HepG2 (cell line): ENCODE data around the gene DDR2. TPM values are rescaled to one million over a fixed set of nuclear protein-coding genes. Genes with fewer than 3 reads are reported as not detected.

ENCODE experiments used
- ATAC-seq: fragments of 200-7000 bp; cut with Tn5 transposase; 3 replicates; pipeline ENCODE4 v1.9.1; 2020; ENCODE audit warnings: mild to moderate bottlenecking, moderate library complexity
- BruUV-seq: library from RNA; stranded (reverse); fragments of 400-500 nt; replicated peaks from 2 replicates; lab custom pipeline; 2021; lab: Mats Ljungman, UMichigan
- CTCF ChIA-PET: fragments of 300-600 bp; formaldehyde crosslinking; extraction: SDS; loops from one replicate; lab custom pipeline; 2021; ENCODE audit warnings: low total read pairs, inconsistent platforms, low intra/inter-chr PET ratio; lab: Yijun Ruan, JAX
- POLR2A ChIA-PET: fragments of 350-600 bp; sonication (Branson Sonifier 250); formaldehyde crosslinking; loops from one replicate; lab custom pipeline; 2020; ENCODE audit warnings: antibody characterized with exemption, inconsistent platforms; lab: Yijun Ruan, JAX
- DNase-seq: peaks from one replicate; pipeline ENCODE4 v3.0.0-alpha.2; 2015; ENCODE audit warnings: low spot score
- FAIRE-seq: peaks from 3 replicates; lab custom pipeline; 2011; peaks lifted over from hg19 to GRCh38; lab: Jason Lieb, UNC
- H2AFZ ChIP-seq: one replicate; pipeline ENCODE4 v1.6.1; 2011; ENCODE audit warnings: low read length, inconsistent platforms
- H3K27ac ChIP-seq: fragments of 300-600 bp; 3 replicates; pipeline ENCODE4 v1.8.0; 2011; ENCODE audit warnings: mixed run types, mild to moderate bottlenecking, mixed read lengths, low read length, inconsistent platforms; ENCODE audit not compliant: insufficient read depth; ENCODE audit errors: extremely low read length
- H3K27me3 ChIP-seq, 2 experiments: fragments of 200-600 bp in 1 of 2; 2 replicates in 1 of 2; 3 replicates in 1 of 2; pipeline versions ENCODE4 v1.6.0 to v1.8.0; 2011; ENCODE audit warnings: low read length in 2 of 2, mild to moderate bottlenecking in 2 of 2, moderate library complexity in 2 of 2, inconsistent platforms in 1 of 2; ENCODE audit not compliant: insufficient read depth in 2 of 2, control insufficient read depth in 1 of 2
- H3K36me3 ChIP-seq, 2 experiments: fragments of 200-600 bp in 1 of 2; replicated peaks in 1 of 2; 2 replicates in 1 of 2; 3 replicates in 1 of 2; pipeline versions ENCODE4 v1.5.1 to v1.8.0; 2011; ENCODE audit warnings: low read length in 2 of 2, inconsistent platforms in 1 of 2; ENCODE audit not compliant: insufficient read depth in 2 of 2, control insufficient read depth in 1 of 2
- H3K4me1 ChIP-seq: 2 replicates; pipeline ENCODE4 v1.5.1; 2012; ENCODE audit warnings: low read length, inconsistent platforms; ENCODE audit not compliant: insufficient read depth
- H3K4me2 ChIP-seq: 2 replicates; pipeline ENCODE4 v1.6.0; 2011; ENCODE audit warnings: low read depth, low read length, inconsistent platforms
- H3K4me3 ChIP-seq, 3 experiments: fragments of 200-600 bp in 1 of 3; sonication (generic), shearing (Covaris generic) in 1 of 3; replicated peaks in 1 of 3; 2 replicates each; pipeline ENCODE4 v1.5.1; 2011 to 2016; ENCODE audit warnings: low read length in 3 of 3, inconsistent platforms in 2 of 3, low read depth in 2 of 3, mild to moderate bottlenecking in 2 of 3, control low read depth in 1 of 3, mixed read lengths in 1 of 3; ENCODE audit not compliant: insufficient read depth in 1 of 3
- H3K79me2 ChIP-seq: one replicate; pipeline ENCODE4 v1.6.1; 2011; ENCODE audit warnings: low read length, inconsistent platforms; ENCODE audit not compliant: insufficient read depth
- H3K9ac ChIP-seq: 2 replicates; pipeline ENCODE4 v1.6.0; 2011; ENCODE audit warnings: mild to moderate bottlenecking, low read depth, low read length, inconsistent platforms; ENCODE audit not compliant: insufficient read depth
- H3K9me3 ChIP-seq: 2 replicates; pipeline ENCODE4 v1.5.1; 2012; ENCODE audit warnings: mild to moderate bottlenecking, low read length
- H4K20me1 ChIP-seq: 2 replicates; pipeline ENCODE4 v1.6.0; 2011; ENCODE audit warnings: inconsistent platforms, mild to moderate bottlenecking, low read length, moderate library complexity; ENCODE audit not compliant: insufficient read depth
- AGO1 ChIP-seq: fragments of 200-400 bp; formaldehyde crosslinking; IDR thresholded peaks from 2 replicates; pipeline ENCODE4 v1.6.1; 2017; ENCODE audit warnings: mild to moderate bottlenecking, low read depth, low read length, moderate library complexity; ENCODE audit not compliant: poor library complexity, severe bottlenecking
- BRD4 ChIP-seq: sonication (generic); formaldehyde crosslinking; IDR thresholded peaks from 2 replicates; pipeline ENCODE4 v1.4.0; 2020; ENCODE audit warnings: missing genetic modification reagents
- FOXP1 ChIP-seq, 2 experiments: fragments of 450-650 bp in 1 of 2; IDR thresholded peaks; 2 replicates each; pipeline ENCODE4 v1.6.1; 2017 to 2018; ENCODE audit warnings: antibody characterized with exemption in 1 of 2
- HCFC1 ChIP-seq: fragments of 150-350 bp; IDR thresholded peaks from 2 replicates; pipeline ENCODE4 v1.6.1; 2014; ENCODE audit warnings: low read depth, low read length
- MIER3 ChIP-seq: IDR thresholded peaks from 2 replicates; pipeline ENCODE4 v1.6.1; 2016; ENCODE audit warnings: missing compliant biosample characterization, borderline replicate concordance
- SIX1 ChIP-seq: sonication (generic); formaldehyde crosslinking; IDR thresholded peaks from 2 replicates; pipeline ENCODE4 v1.4.0; 2020; ENCODE audit warnings: missing genetic modification reagents, borderline replicate concordance
- SIX4 ChIP-seq: sonication (generic); formaldehyde crosslinking; IDR thresholded peaks from 2 replicates; pipeline ENCODE4 v1.4.0; 2020; ENCODE audit warnings: missing genetic modification reagents
- STAG1 ChIP-seq: sonication (generic); formaldehyde crosslinking; IDR thresholded peaks from 2 replicates; pipeline ENCODE4 v1.4.0; 2020; ENCODE audit warnings: missing genetic modification reagents
- THAP11 ChIP-seq: IDR thresholded peaks from 2 replicates; pipeline ENCODE4 v1.6.1; 2016; ENCODE audit warnings: missing biosample characterization, missing genetic modification reagents
- ZNF263 ChIP-seq: sonication (generic); formaldehyde crosslinking; IDR thresholded peaks from 2 replicates; pipeline ENCODE4 v1.4.0; 2020; ENCODE audit warnings: missing genetic modification reagents
- ZNF772 ChIP-seq: sonication (generic); formaldehyde crosslinking; IDR thresholded peaks from 2 replicates; pipeline ENCODE4 v1.5.0; 2020; ENCODE audit warnings: mild to moderate bottlenecking, missing genetic modification reagents
- WGBS: methylation state at CpG from one replicate; pipeline ENCODE4 v1.1.6; 2017; ENCODE audit warnings: low lambda C conversion rate; 5-methylcytosine and 5-hydroxymethylcytosine counted together
- in situ Hi-C: cut with HindIII; loops from 2 replicates; pipeline ENCODE4 v1.10.0; 2017; ENCODE audit warnings: low pct_unique_long_range_greater_than_20kb; ENCODE audit not compliant: extremely low pct_ligation_motif_present
- intact Hi-C: fragments of 100-400 bp; cut with micrococcal nuclease; formaldehyde crosslinking; loops from one replicate; pipeline ENCODE4 v1.10.0; 2022; ENCODE audit not compliant: unreplicated experiment
- polyA plus RNA-seq, 8 experiments: library from polyadenylated mRNA; depleted of rRNA in 3 of 8; stranded (reverse) in 7 of 8; unstranded in 1 of 8; fragments of >200 nt; fragmentation: Illumina TruSeq in 4 of 8; extraction: Trizol in 4 of 8; gene quantifications; 2 replicates each; pipeline versions ENCODE4 v1.2.1 to v1.2.3, GENCODE V29; 2011 to 2016; ENCODE audit warnings: low read depth in 4 of 8, missing spikeins in 1 of 8, mixed read lengths in 1 of 8; ENCODE audit not compliant: insufficient read depth in 1 of 8
- total RNA-seq, 5 experiments: library from RNA; depleted of rRNA; stranded (reverse); fragments of >200 nt; fragmentation: Illumina TruSeq; extraction: Trizol; gene quantifications; 2 replicates each; pipeline ENCODE4 v1.2.3, GENCODE V29; 2016; ENCODE audit warnings: low read depth in 1 of 5
- TF ChIP-seq, protein P1 (sequence below): sonication (generic); formaldehyde crosslinking; IDR thresholded peaks from 2 replicates; pipeline ENCODE4 v1.4.0; 2020; ENCODE audit warnings: missing genetic modification reagents
- TF ChIP-seq, protein P2 (sequence below): sonication (generic); formaldehyde crosslinking; IDR thresholded peaks from 2 replicates; pipeline ENCODE4 v1.5.0; 2020; ENCODE audit warnings: mild to moderate bottlenecking, missing genetic modification reagents, moderate library complexity
- TF ChIP-seq, protein P3 (sequence below): sonication (generic); formaldehyde crosslinking; IDR thresholded peaks from 2 replicates; pipeline ENCODE4 v1.5.1; 2020; ENCODE audit warnings: mild to moderate bottlenecking, missing genetic modification reagents, moderate library complexity

DDR2 gene
- total and polyA plus RNA-seq, 2 of the 13 experiments (the other 11 are each of a cell fraction or from before 2014, with no cell fraction given): 0.36 to 0.38 TPM

DNA sequence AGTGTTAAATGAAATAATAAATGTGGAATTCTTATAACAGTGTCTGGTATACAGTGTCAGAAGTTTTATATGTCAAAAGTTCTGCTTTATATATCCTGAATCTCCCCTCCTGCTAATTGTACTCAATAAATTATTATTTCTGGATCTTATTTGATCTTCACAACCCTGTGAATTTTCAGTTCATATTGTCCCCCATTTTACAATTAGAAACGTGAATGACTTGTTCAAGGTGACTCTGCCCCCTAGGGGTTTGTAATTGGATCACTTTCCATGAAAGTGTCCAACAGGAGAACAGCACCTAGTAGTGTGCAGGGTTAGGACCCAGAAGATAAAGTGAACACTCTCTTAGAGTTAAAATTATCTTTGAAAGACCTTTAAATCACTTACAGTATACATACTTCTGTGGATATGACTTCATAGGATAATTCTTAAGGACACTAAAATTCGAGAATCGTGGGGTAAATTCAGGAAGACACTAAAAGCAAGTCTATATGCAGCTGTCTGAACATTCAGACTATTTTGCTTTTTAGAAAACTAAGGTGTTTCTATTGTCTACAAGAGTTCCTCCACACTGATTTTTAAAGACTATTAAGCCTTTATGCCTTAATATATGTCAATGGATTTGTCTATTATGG is 4.5 kb upstream of the DDR2 start:
- intact Hi-C loops (loop anchor here (2.0 kb wide), 1 partner anchor 571 kb away; no protein-coding TSS in a partner anchor), in situ Hi-C loops (loop anchor here (10.0 kb wide), 1 partner anchor 177 kb away; no protein-coding TSS in a partner anchor)
- H2AFZ ChIP-seq: no peak overlapping the region
- POLR2A ChIA-PET: no interaction called here
- WGBS: 18% methylated on average over 3 of the region's 3 CpGs
- no peaks in the 10 kb centered on the region for H3K36me3 ChIP-seq
- FAIRE-seq (peak; percentile 74), DNase-seq (peak; percentile 43), ATAC-seq (peak; percentile 90)
- no peak overlapping the region for H3K27ac ChIP-seq
- TF ChIP-seq FOXP1 (IDR thresholded peaks at IDR 0.05) (no peak), FOXP1 (CRISPR knock-in tag; IDR thresholded peaks at IDR 0.05) (no peak), SIX1 (peak; percentile 64; the same call in 1 of the 2 replicates), AGO1 (no peak), THAP11 (no peak), STAG1 (CRISPR knock-in tag) (peak; percentile 49), MIER3 (no peak), BRD4 (CRISPR knock-in tag) (no peak), HCFC1 (no peak), ZNF772 (no peak), SIX4 (CRISPR knock-in tag) (peak; percentile 49; the same call in 1 of the 2 replicates), ZNF263 (CRISPR knock-in tag) (no peak)
- TF ChIP-seq, protein P1, sequence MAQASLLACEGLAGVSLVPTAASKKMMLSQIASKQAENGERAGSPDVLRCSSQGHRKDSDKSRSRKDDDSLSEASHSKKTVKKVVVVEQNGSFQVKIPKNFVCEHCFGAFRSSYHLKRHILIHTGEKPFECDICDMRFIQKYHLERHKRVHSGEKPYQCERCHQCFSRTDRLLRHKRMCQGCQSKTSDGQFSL (CRISPR knock-in tag): no peak
- TF ChIP-seq, protein P2, sequence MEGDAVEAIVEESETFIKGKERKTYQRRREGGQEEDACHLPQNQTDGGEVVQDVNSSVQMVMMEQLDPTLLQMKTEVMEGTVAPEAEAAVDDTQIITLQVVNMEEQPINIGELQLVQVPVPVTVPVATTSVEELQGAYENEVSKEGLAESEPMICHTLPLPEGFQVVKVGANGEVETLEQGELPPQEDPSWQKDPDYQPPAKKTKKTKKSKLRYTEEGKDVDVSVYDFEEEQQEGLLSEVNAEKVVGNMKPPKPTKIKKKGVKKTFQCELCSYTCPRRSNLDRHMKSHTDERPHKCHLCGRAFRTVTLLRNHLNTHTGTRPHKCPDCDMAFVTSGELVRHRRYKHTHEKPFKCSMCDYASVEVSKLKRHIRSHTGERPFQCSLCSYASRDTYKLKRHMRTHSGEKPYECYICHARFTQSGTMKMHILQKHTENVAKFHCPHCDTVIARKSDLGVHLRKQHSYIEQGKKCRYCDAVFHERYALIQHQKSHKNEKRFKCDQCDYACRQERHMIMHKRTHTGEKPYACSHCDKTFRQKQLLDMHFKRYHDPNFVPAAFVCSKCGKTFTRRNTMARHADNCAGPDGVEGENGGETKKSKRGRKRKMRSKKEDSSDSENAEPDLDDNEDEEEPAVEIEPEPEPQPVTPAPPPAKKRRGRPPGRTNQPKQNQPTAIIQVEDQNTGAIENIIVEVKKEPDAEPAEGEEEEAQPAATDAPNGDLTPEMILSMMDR (CRISPR knock-in tag): peak; percentile 61
- TF ChIP-seq, protein P3, sequence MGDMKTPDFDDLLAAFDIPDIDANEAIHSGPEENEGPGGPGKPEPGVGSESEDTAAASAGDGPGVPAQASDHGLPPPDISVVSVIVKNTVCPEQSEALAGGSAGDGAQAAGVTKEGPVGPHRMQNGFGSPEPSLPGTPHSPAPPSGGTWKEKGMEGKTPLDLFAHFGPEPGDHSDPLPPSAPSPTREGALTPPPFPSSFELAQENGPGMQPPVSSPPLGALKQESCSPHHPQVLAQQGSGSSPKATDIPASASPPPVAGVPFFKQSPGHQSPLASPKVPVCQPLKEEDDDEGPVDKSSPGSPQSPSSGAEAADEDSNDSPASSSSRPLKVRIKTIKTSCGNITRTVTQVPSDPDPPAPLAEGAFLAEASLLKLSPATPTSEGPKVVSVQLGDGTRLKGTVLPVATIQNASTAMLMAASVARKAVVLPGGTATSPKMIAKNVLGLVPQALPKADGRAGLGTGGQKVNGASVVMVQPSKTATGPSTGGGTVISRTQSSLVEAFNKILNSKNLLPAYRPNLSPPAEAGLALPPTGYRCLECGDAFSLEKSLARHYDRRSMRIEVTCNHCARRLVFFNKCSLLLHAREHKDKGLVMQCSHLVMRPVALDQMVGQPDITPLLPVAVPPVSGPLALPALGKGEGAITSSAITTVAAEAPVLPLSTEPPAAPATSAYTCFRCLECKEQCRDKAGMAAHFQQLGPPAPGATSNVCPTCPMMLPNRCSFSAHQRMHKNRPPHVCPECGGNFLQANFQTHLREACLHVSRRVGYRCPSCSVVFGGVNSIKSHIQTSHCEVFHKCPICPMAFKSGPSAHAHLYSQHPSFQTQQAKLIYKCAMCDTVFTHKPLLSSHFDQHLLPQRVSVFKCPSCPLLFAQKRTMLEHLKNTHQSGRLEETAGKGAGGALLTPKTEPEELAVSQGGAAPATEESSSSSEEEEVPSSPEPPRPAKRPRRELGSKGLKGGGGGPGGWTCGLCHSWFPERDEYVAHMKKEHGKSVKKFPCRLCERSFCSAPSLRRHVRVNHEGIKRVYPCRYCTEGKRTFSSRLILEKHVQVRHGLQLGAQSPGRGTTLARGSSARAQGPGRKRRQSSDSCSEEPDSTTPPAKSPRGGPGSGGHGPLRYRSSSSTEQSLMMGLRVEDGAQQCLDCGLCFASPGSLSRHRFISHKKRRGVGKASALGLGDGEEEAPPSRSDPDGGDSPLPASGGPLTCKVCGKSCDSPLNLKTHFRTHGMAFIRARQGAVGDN (CRISPR knock-in tag): no peak
- H3K4me2 ChIP-seq: no peak overlapping the region
- no TSS peak for BruUV-seq
- H3K9me3 ChIP-seq: no peaks in the 10 kb centered on the region
- no peaks in the 10 kb centered on the region for H3K27me3 ChIP-seq
- H3K9ac ChIP-seq: no peak overlapping the region
- no peaks in the 10 kb centered on the region for H3K4me1 ChIP-seq
- no peak overlapping the region for H3K4me3 ChIP-seq
- CTCF ChIA-PET: interaction anchor here (1.1 kb wide), 1 partner anchor 270 kb away, joined by 3 read pairs; no protein-coding TSS in a partner anchor
- no peaks in the 10 kb centered on the region for H3K79me2 ChIP-seq
- H4K20me1 ChIP-seq: no peaks in the 10 kb centered on the region
